Right lobe of liver (tissue), 6 donors: ENCODE results near the gene ELAPOR1. TPM values are rescaled to one million over a fixed set of nuclear protein-coding genes. Genes with fewer than 3 reads are reported as not detected.
A peak's percentile ranks its signal among the peaks of the same experiment; 100 is the strongest.

Experiments
- ATAC-seq, 4 donors: fragments of 200-7000 bp; cut with Tn5 transposase; one replicate each; pipeline ENCODE4 v1.9.1; 2020; ENCODE audit warnings: mild to moderate bottlenecking in 4 of 4, moderate library complexity in 4 of 4
- DNase-seq, 3 donors: peaks; one replicate each; pipeline ENCODE4 v3.0.0-alpha.2; 2020
- H3K27ac ChIP-seq, 3 donors: fragments of 200-600 bp; one replicate each; pipeline ENCODE4 v1.8.0; 2022
- H3K27me3 ChIP-seq, 2 donors: fragments of 200-600 bp; one replicate each; pipeline ENCODE4 v1.8.0; 2022
- H3K36me3 ChIP-seq, 4 donors: fragments of 200-600 bp; sonication (generic) in 1 of 4; one replicate each; pipeline versions ENCODE4 v1.5.1 to v1.8.0; 2017 to 2022; ENCODE audit warnings: control low read depth in 1 of 4
- H3K4me1 ChIP-seq, 4 donors: fragments of 200-600 bp; sonication (generic) in 1 of 4; one replicate each; pipeline versions ENCODE4 v1.5.1 to v1.8.0; 2017 to 2022; ENCODE audit warnings: control low read depth in 1 of 4
- H3K4me3 ChIP-seq, 3 donors: fragments of 200-600 bp; one replicate each; pipeline ENCODE4 v1.8.0; 2022
- H3K9me3 ChIP-seq, 4 donors: fragments of 200-600 bp; sonication (generic) in 1 of 4; one replicate each; pipeline versions ENCODE4 v1.5.1 to v1.8.0; 2017 to 2022; ENCODE audit warnings: control low read depth in 1 of 4
- CTCF ChIP-seq, 4 donors: fragments of 200-600 bp in 3 of 4; fragments of 450-650 bp in 1 of 4; IDR thresholded peaks; one replicate each; pipeline versions ENCODE4 v1.5.1 to v1.8.0; 2016 to 2022; ENCODE audit warnings: antibody characterized with exemption in 4 of 4, mild to moderate bottlenecking in 2 of 4
- POLR2A ChIP-seq: fragments of 450-650 bp; IDR thresholded peaks from one replicate; pipeline ENCODE4 v1.6.1; 2017; ENCODE audit warnings: antibody characterized with exemption, mild to moderate bottlenecking
- WGBS: methylation state at CpG from one replicate; pipeline ENCODE4 v1.1.6; 2018; ENCODE audit warnings: low coverage, low lambda C conversion rate; ENCODE audit not compliant: insufficient coverage; ENCODE audit errors: missing lambda C conversion rate; 5-methylcytosine and 5-hydroxymethylcytosine counted together
- intact Hi-C, 2 donors: fragments of 100-400 bp; cut with DNase I; formaldehyde crosslinking; loops; one replicate each; pipeline versions ENCODE4 v1.11.2 to v1.14.1; 2022
- total RNA-seq, 6 experiments: library from RNA; depleted of rRNA in 2 of 6; stranded (reverse); fragments of >200 nt in 2 of 6; fragmentation: NEBNext Ultra II Directional in 3 of 6; extraction: Animal tissue kit (Norgen Biotek cat#: 25700) in 3 of 6; gene quantifications; one replicate each; pipeline versions ENCODE4 v1.1.0 to v1.2.4, GENCODE V29; 2016 to 2023
- donor health status: DM: no; HTN: yes; CAD: no.
- donor health status: DM: no; HTN: no; CAD: no.
- donor health status: DM: no; HTN: no; CAD: no.
- donor health status: DM: no; HTN: yes; CAD: no.
- donor health status: DM: no; HTN: yes; CAD: no.

ELAPOR1 gene
- total RNA-seq, 6 experiments from 2014 or later: 0.16 to 1.2 (median 0.22) TPM

- no peak for ATAC-seq
- 84% methylated on average over 3 of the region's 3 CpGs for WGBS
Observed at GRCh38 chr1:109083501-109083900, 30.4 kb upstream of the ELAPOR1 start.

GRCh38 chr1:109083923-109084322, 30.0 kb upstream of the ELAPOR1 start:
- Histone ChIP-seq H3K27me3 (no peaks in the 10 kb centered on the region), H3K36me3 (no peaks in the 10 kb centered on the region), H3K27ac (no peak overlapping the region), H3K4me3 (no peak overlapping the region), H3K4me1 (no peaks in the 10 kb centered on the region), H3K9me3 (no peaks in the 10 kb centered on the region)
- DNase-seq: no peak
- WGBS: 46% methylated on average over 1 of the region's 1 CpG
- ATAC-seq: no peak
- intact Hi-C loops: no loop called here
- TF ChIP-seq CTCF (IDR thresholded peaks at IDR 0.05) (no peak), POLR2A (no peak)

More at GRCh38 chr1:109083501-109083900, 30.4 kb upstream of the ELAPOR1 start:
- Histone ChIP-seq H3K4me1 (no peaks in the 10 kb centered on the region), H3K27me3 (no peaks in the 10 kb centered on the region), H3K9me3 (no peaks in the 10 kb centered on the region), H3K36me3 (no peaks in the 10 kb centered on the region), H3K27ac (no peak overlapping the region), H3K4me3 (no peak overlapping the region)
- no peak for DNase-seq
- no peak for TF ChIP-seq POLR2A
- TF ChIP-seq CTCF (IDR thresholded peaks at IDR 0.05): no peak
- intact Hi-C loops: no loop called here

- no peaks in the 10 kb centered on the region for H3K9me3 ChIP-seq
- no peak for ATAC-seq
- 86% methylated on average over 8 of the region's 13 CpGs for WGBS
- no peak for DNase-seq
- no peak overlapping the region for H3K27ac ChIP-seq
- H3K36me3 ChIP-seq: no peaks in the 10 kb centered on the region
- no peaks in the 10 kb centered on the region for H3K4me1 ChIP-seq
- intact Hi-C loops: no loop called here
- no peaks in the 10 kb centered on the region for H3K27me3 ChIP-seq
- TF ChIP-seq CTCF (IDR thresholded peaks at IDR 0.05) (no peak), POLR2A (no peak)
- no peak overlapping the region for H3K4me3 ChIP-seq
Observed at GRCh38 chr1:109084563-109085517, 29.1 kb upstream of the ELAPOR1 start.

- TF ChIP-seq POLR2A: no peak
- TF ChIP-seq CTCF (IDR thresholded peaks at IDR 0.05): peak; percentile 48 to 80 (median 72)
- peak overlapping the region in 1 of 3 donors; percentile 97 for H3K27ac ChIP-seq
- peak overlapping the region in 1 of 3 donors; percentile 84 for H3K4me3 ChIP-seq
- WGBS: 65% methylated on average over 17 of the region's 31 CpGs
- H3K9me3 ChIP-seq: no peaks in the 10 kb centered on the region
- ATAC-seq: peak; percentile 62 to 78 (median 77)
- intact Hi-C loops: no loop called here
- no peaks in the 10 kb centered on the region for H3K27me3 ChIP-seq
- H3K4me1 ChIP-seq: peaks cover 0 to 16% (median 4%) of the 10 kb centered on the region in 4 donors
- DNase-seq: peak; percentile 70 to 89 (median 88)
- peaks cover 0 to 13% (median 2%) of the 10 kb centered on the region in 4 donors for H3K36me3 ChIP-seq
Observed at GRCh38 chr1:109089242-109090015, 24.5 kb upstream of the ELAPOR1 start.
